HG02870 (cell line): Measurements from ENCODE around the gene ADGRB3.
"Not testable (repeated sequence)": the region's sequence is repeated elsewhere in the genome, so short reads cannot be mapped to it uniquely, and the experiment has no call there.

ENCODE experiments used
- ATAC-seq: cut with Tn5 transposase; IDR thresholded peaks from one replicate; pipeline ENCODE4 v1.9.1; 2021; ENCODE audit warnings: mild to moderate bottlenecking, moderate library complexity; ENCODE audit not compliant: unreplicated experiment

Gene ADGRB3

GRCh38 chr6:69390125-69390524 is 755.0 kb downstream of the ADGRB3 start:
- no peak for ATAC-seq

DNA sequence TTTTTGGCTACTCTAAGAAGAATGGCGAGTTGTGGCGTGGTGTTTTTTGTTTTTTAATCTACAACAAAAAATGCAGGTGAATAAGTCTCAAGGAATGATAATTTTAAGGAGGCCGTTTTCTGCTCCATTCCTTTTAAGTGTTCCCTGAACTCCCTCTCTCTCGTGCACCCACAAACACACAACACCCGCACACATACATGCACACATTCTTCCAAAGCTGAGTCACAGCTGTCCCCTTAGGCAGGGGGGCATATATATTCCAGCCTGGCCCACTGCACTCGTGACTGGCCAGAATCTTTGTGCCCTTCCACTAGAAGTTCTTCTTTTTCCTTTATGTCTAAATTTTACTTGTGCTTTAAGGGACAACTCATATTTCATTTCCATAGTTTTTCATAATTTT is 756.0 kb downstream of the ADGRB3 start:
- no peak for ATAC-seq

DNA sequence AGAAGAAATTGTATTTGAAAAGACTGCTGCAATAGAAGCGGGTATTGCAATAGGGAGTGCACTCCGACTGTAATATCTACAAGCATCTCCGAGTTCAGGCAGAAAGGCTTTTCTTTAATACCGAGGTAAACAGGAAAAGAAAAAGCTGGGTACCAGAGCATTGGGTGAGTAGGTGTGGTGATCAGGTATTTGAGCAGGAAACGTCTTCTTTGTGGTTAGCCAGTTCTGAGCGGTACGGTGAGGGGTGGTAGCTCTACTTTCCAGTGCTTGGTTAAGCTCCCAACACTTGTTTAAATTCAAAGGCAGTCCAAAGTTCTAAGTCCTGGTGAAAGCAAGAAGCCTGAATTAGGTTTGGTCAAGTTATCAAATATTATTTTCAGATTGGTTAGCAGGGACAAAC is 757.7 kb downstream of the ADGRB3 start:
- ATAC-seq, result no peak

DNA sequence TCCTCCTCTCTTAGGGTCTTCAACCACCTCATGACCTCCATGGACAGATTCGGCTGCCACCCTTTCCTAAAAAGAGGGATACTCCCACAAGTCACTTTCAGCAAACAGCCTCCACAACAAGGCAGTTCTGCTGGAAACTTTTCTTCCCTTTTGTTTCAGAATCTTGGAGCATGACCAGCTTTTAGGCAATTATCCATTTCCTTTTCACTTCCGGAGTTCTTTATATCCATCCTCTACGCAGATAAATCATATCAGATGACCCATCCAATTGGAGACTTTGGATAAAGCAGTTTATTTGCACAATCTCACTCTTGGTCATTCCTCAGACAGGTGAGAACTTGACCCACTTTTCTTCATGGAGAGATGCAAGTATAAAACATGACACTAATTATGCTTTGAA is 763.2 kb downstream of the ADGRB3 start:
- ATAC-seq, result no peak

DNA sequence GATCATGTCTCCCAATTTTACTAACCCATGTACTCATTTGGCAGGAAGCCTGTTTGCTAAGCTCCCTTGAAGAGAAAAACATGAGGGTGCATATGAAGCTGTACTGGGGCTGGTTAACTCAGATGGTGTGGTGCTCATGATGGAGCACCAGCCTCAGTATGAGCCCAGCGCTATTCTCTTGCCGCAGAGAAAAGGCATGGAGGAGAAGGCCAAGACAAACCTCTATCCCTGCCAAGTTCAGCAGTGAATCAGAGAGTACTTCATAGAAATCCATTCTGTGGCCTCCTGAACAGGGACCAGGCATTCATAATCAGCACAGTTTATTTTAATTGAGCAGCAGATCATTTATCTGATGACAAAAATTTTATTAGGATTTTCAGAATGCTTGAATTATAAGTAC is 763.6 kb downstream of the ADGRB3 start:
- no peak for ATAC-seq

GRCh38 chr6:69408886-69409285 is 773.8 kb downstream of the ADGRB3 start:
- ATAC-seq, result no peak

DNA sequence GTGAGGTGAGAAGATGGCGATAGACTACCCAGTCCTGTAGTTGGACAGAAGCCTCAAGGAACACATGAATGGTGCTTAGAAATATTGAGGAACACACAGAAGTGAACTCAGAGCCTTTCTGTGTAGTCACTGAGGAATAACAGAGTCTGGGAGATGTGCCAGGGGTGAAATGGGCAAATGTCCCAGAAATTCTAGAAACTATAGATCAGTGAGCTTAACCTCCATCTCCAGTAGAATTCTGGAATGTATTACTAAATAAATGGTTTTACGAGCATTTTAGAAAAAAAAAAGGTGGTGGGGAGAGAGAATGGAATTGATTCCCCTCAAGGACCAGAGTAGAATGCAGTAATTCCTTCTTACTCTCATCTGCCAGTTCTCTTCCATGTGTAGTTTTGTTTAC is 781.7 kb downstream of the ADGRB3 start:
- no peak for ATAC-seq

- no peak for ATAC-seq
Observed at GRCh38 chr6:69421269-69421668, 786.2 kb downstream of the ADGRB3 start.

- no peak for ATAC-seq
Observed at GRCh38 chr6:69422020-69422419, 786.9 kb downstream of the ADGRB3 start.

DNA sequence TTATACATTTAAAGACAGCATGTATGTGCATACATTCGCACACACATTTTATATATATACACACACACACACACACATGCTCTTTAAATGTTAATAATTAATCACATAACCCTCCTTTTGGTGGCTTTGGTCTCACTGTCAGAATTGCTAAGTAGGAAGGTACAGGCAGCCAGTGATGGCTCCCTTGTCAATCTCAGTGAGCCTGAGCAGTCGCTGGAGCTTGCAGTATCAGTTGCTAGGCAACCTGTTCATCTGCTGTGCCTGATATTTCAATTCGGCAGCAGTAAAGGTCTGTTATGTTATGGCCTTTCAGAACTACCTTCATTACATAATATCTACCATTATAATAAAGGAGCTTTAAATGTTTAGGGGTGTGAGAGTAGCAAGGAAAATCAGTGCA is 787.4 kb downstream of the ADGRB3 start:
- no peak for ATAC-seq

- no peak for ATAC-seq
Observed at GRCh38 chr6:69423785-69424184, 788.7 kb downstream of the ADGRB3 start.

DNA sequence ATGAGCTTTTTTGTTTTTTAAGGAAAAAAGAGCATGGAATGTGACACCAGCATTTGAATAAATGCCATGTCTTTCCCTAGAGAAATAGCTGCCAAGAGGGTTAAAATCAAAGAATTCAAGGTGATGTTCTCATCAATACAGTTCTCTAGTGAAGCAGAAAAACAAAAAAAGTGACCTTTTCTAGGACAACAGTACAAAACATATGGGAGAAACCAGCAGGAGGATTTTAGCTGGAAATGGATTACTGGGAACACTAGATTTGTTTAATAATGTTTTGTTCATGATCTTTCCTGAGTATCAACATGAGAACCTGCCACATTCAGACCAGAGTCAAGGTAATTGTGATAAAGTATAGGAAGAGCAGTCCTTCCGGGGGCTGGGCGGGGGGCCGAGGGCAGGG is 789.5 kb downstream of the ADGRB3 start:
- ATAC-seq, result no peak

- ATAC-seq, result no peak
Observed at GRCh38 chr6:69427882-69428281, 792.8 kb downstream of the ADGRB3 start.

GRCh38 chr6:69432168-69432567 is 797.1 kb downstream of the ADGRB3 start:
- ATAC-seq, result not testable (repeated sequence)

DNA sequence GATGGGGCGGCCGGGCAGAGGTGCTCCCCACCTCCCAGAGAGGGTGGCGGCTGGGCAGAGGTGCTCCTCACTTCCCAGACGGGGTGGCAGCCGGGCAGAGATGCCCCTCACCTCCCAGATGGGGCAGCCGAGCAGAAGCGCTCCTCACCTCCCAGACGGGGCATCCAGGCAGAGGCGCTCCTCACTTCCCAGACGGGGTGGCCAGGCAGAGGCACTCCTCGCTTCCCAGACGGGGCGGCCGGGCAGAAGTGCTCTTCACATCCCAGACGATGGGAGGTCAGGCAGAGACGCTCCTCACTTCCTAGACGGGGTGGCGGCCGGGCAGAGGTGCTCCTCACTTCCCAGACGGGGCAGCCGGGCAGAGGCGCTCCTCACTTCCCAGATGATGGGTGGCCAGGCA is 798.0 kb downstream of the ADGRB3 start:
- not testable (repeated sequence) for ATAC-seq

- no peak for ATAC-seq
Observed at GRCh38 chr6:69438113-69438512, 803.0 kb downstream of the ADGRB3 start.
